HL-60/S4 treated with phorbol 12-myristate 13-acetate at 8.2 ng/mL for 4 days and 3 days (cell line): ENCODE results near the gene PIP5K1B.
"Not testable (repeated sequence)": the region's sequence is repeated elsewhere in the genome, so short reads cannot be mapped to it uniquely, and the experiment has no call there.

ENCODE experiments used
- in situ Hi-C: fragments of 300-500 bp; cut with MboI; formaldehyde crosslinking; loops from 2 replicates; pipeline ENCODE4 v1.15.0; 2022; ENCODE audit warnings: low sequenced_read_pairs

The PIP5K1B gene

GRCh38 chr9:68704814-68705530, at the start of gene PIP5K1B:
TSS of gene PIP5K1B (plus strand) at chr9:68705240. CDS start at chr9:68822615, 117,375 bp downstream.
- in situ Hi-C loops: no loop called here

- in situ Hi-C loops: no loop called here
These were observed 41.0 kb upstream of the PIP5K1B start for GRCh38 chr9:68664036-68664435.

- in situ Hi-C loops: no loop called here
These were observed 36.9 kb upstream of the PIP5K1B start for GRCh38 chr9:68668127-68668526.

GRCh38 chr9:68669218-68669617, 35.8 kb upstream of the PIP5K1B start:
- in situ Hi-C loops: no loop called here

GRCh38 chr9:68672215-68672614, 32.8 kb upstream of the PIP5K1B start:
- in situ Hi-C loops: no loop called here

GRCh38 chr9:68672625-68673024, 32.4 kb upstream of the PIP5K1B start:
- in situ Hi-C loops: no loop called here

- in situ Hi-C loops: no loop called here
These were observed 26.6 kb upstream of the PIP5K1B start for GRCh38 chr9:68678430-68678829.

GRCh38 chr9:68683433-68683832, 21.6 kb upstream of the PIP5K1B start:
- in situ Hi-C loops: no loop called here

- in situ Hi-C loops: no loop called here
These were observed 19.8 kb upstream of the PIP5K1B start for GRCh38 chr9:68685213-68685612.

GRCh38 chr9:68685770-68686169, 19.3 kb upstream of the PIP5K1B start:
- in situ Hi-C loops: no loop called here

- in situ Hi-C loops: no loop called here
These were observed 15.0 kb upstream of the PIP5K1B start for GRCh38 chr9:68690088-68690487.

GRCh38 chr9:68692519-68692918, 12.5 kb upstream of the PIP5K1B start:
- in situ Hi-C loops: no loop called here

GRCh38 chr9:68694125-68694524, 10.9 kb upstream of the PIP5K1B start:
- in situ Hi-C loops: no loop called here

GRCh38 chr9:68697851-68698250, 7.2 kb upstream of the PIP5K1B start:
- in situ Hi-C loops: no loop called here

GRCh38 chr9:68698943-68699509, 6.0 kb upstream of the PIP5K1B start:
- in situ Hi-C loops: no loop called here

GRCh38 chr9:68699625-68700024, 5.4 kb upstream of the PIP5K1B start:
- in situ Hi-C loops: not testable (repeated sequence)

GRCh38 chr9:68702493-68702892, 2.5 kb upstream of the PIP5K1B start:
- in situ Hi-C loops: no loop called here

- in situ Hi-C loops: no loop called here
These were observed 1.4 kb upstream of the PIP5K1B start for GRCh38 chr9:68703672-68704071.

- in situ Hi-C loops: no loop called here
These were observed 584 bp upstream of the PIP5K1B start for GRCh38 chr9:68704498-68704813.

- in situ Hi-C loops: no loop called here
These were observed 707 bp downstream of the PIP5K1B start for GRCh38 chr9:68705531-68706362.

- in situ Hi-C loops: no loop called here
These were observed 1.5 kb downstream of the PIP5K1B start for GRCh38 chr9:68706363-68707201.
